Hematopoietic multipotent progenitor cell treated with erythropoietin and hydrocortisone succinate and interleukin-3 and kit ligand, for 8 days (in vitro differentiated cells): Measurements from ENCODE around the gene PCP2.

Source experiments
- DNase-seq: peaks from one replicate; pipeline ENCODE4 v3.0.0-alpha.2; 2015

Gene PCP2

GRCh38 chr19:7618771-7619510, 14.6 kb downstream of the PCP2 start:
- DNase-seq: peak; percentile 53

DNA sequence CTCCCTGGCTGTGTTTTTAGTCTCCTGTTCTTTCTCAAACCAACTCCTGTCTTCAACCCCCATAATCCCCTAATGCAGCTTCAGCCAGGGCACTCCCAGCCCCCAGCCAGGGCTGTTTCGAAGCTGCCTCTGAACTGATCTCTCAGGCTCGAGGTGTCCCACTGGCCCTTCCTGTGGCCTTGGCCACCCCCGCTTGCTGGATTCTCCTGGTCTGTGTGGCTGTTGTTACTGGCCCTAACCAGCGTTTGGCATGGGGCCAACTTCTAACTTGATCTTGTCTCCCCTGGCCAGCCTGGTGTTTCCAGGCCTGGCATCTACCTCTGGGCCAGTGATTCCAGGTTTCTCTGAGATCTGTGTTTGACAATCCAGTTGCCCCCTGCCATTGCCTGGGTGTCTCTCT, 15.2 kb downstream of the PCP2 start:
- peak; percentile 33 for DNase-seq

DNA sequence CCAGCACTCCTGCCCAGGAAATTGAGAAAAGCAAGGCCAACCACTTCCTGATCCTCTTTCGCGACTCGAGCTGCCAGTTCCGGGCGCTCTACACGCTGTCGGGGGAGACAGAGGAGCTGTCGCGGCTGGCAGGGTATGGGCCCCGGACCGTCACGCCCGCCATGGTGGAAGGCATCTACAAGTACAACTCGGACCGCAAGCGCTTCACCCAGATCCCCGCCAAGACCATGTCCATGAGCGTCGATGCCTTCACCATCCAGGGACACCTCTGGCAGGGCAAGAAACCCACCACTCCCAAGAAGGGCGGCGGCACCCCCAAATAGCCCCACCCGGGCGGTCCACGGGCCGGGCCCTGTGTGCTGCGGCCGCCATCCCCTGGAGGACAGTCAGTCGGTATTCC, 15.8 kb downstream of the PCP2 start:
- DNase-seq: no peak

GRCh38 chr19:7617172-7617571, 16.3 kb downstream of the PCP2 start:
- DNase-seq: no peak

DNA sequence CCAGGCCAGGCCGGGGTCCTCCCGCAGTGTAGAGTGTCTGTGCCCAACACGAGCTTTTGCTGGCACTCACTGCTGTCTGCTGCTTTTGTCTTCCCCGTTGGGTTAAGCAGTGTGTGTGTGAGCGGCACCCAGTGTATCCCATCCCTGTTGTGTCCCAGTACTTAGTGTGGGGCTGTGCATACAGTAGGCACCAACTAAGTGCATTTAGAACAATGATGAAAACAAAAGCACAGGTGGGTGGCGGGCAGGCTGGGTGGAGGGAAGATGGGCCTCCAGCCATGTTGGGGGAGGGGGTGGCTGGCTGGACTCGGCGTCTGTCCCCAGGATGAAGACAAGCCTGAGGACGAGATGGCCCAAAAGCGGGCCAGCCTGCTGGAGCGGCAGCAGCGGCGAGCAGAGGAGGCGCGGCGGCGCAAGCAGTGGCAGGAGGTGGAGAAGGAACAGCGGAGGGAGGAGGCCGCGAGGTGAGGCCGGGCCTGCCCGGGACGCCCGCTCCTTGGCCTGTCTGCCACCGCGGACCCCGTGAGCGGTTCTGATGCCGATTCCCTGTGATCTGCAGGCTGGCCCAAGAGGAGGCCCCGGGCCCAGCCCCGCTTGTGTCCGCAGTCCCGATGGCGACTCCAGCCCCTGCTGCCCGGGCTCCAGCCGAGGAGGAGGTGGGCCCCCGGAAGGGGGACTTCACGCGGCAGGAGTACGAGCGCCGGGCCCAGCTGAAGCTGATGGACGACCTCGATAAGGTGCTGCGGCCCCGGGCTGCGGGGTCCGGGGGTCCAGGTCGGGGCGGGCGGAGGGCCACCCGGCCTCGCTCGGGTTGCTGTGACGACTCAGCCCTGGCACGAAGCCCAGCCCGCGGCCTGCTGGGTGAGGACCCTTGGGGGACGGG, 18.4 kb downstream of the PCP2 start:
- no peak for DNase-seq

DNA sequence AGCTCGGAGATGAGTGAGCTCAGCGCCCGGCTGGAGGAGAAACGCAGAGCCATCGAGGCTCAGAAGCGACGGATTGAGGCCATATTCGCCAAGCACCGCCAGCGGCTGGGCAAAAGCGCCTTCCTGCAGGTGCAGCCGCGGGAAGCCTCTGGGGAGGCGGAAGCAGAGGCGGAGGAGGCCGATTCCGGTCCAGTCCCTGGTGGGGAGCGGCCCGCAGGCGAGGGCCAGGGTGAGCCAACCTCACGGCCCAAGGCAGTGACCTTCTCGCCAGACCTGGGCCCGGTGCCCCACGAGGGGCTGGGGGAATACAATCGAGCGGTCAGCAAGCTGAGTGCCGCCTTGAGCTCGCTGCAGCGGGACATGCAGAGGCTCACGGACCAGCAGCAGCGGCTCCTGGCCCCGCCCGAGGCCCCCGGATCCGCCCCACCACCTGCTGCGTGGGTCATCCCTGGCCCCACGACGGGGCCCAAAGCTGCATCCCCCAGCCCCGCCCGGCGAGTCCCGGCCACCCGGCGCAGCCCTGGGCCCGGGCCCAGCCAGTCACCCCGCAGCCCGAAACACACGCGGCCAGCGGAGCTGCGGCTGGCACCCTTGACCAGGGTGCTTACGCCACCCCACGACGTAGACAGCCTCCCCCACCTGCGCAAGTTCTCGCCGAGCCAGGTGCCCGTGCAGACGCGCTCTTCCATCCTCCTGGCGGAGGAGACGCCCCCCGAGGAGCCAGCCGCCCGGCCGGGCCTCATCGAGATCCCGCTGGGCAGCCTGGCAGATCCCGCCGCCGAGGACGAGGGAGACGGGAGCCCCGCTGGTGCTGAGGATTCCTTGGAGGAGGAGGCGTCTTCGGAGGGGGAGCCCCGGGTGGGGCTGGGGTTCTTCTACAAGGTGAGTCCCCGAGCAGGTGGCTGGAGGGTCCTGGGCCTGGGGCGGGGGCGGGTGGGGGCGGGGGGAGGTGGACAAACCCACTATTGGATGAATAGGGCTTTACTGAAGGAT, 20.9 kb downstream of the PCP2 start:
- DNase-seq: no peak

GRCh38 chr19:7611541-7612279, 21.8 kb downstream of the PCP2 start:
- no peak for DNase-seq

- no peak for DNase-seq
Measured at GRCh38 chr19:7610491-7611240, 22.9 kb downstream of the PCP2 start.

DNA sequence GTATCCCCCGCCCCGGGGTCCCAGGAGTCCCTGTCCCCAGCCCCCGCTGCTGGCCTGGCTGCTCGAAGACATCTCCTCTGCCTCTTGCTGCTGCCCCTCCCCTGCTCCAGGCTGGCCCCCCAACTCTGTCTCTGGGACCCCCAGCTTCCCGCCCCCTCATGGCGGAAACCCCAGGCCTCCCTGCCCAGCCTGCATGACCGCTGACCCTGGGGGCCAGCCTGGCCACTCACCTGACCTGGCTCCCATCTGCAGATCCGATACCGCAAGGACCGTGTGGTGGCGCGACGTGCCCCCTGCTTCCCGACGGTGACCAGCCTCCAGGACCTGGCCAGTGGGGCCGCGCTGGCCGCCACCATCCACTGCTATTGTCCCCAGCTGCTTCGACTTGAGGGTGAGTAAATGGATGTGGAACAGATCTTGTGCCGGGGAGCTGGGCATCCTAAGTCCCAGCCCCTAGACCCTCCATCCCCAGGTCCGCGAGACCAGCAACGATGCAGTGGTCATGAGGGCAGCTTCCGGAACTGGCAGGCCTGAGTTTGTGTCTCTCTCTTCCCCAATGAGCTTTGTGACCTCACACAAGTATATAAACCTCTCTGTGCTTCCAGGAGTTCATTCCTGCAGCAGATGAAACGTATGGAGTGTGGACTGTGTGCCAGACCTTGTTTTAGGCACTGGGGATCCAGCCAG, 25.5 kb downstream of the PCP2 start:
- DNase-seq: no peak

DNA sequence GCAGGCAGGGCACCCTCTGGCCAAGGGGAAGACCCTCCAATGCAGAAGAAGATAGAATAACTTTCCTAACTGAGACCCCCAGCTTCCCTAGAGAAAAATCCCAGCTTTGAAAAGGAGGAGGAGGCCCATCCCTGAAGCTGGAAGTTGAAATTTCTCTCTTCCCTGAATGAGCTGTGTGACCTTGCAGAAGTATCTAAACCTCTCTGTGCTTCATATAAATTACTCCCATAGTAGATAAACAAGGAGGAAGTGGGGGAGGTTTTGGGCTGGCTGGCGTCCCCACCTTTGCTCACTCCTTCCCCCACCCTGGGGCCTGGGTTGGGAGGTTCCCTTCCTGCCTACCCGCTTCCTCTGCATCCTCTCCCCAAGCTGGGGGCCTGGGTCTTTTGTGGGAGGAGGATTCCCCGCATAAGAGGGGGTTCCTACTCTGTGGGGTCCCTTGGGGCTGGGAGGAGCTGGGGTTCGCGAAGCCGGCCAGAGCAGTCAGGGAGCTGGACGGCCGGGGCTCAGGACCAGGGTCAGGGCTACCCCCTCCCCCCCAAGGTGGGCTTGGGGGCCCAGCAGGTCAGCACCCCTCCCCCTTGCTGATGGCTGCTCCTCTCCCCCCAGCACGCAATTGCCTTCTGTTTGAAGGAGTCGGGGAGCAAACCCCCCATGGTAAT, 26.2 kb downstream of the PCP2 start:
- no peak for DNase-seq

DNA sequence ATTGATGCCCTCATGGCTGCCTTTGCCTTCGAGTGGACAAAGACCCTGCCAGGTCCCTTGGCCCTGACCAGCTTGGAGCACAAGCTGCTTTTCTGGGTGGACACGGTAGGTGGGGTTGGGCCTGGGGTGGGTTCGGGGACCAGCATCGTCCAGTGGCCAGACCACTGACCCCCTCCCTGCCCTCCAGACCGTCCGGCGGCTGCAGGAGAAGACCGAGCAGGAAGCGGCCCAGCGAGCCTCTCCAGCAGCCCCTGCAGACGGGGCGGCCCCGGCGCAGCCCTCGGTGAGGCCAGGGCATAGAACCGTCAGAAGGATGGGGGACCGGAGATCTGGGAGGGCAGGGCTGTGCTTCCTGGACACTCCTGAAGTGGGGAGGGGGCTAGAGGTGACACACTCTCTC, 27.2 kb downstream of the PCP2 start:
- DNase-seq: no peak

DNA sequence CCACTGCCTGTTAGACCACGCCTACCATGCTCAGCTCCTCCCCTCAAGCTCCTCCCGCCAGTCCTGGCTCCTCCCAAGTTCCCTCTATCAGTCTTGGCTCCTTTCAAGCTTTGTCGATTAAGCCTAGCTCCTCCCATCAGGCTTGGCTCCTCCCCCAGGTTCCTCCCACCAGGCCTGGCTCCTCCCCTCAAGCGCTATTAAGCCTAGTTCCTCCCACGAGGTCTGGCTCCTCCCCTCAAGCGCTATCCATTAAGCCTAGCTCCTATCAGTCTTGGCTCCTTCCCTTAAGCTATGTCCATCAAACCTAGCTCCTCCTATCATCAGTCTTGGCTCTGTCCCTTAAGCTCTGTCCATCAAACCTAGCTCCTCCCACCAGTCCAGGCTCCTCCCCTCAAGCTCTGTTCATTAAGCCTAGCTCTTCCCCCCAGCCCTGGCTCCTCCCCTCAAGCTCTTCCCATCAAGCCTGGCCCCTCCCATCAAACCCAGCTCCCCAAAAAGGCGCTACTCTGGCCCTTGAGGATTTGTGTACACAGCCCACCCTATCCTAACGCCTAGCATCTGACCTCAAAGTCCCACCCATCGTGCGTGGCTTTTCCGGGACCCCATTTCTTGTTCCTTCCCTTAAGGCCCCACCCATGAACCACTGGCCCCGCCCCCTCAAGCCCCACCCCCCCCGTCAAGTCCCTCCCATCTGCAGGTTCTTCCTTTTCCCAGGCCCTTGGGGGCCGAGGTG, 27.9 kb downstream of the PCP2 start:
- DNase-seq: peak; percentile 79

DNA sequence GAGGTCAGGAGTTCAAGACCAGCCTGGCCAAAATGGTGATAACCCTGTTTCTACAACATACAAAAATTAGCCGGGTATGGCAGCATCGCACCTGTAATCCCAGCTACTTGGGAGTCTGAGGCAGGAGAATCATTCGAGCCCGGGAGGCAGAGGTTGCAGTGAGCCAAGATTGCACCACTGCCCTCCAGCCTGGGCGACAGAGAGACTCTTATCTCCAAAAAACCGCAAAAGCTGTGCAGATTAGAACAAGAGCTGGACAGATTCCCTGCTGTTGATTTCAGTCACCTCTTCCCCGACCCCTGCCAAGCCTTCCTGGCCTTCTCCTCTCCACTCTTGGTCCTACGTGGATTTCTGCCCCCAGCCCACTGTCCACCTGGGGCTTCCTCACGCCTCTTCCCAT, 29.6 kb downstream of the PCP2 start:
- DNase-seq: peak; percentile 6

- DNase-seq: no peak
Measured at GRCh38 chr19:7602935-7603497, 30.5 kb downstream of the PCP2 start.

- no peak for DNase-seq
Measured at GRCh38 chr19:7602240-7602934, 31.1 kb downstream of the PCP2 start.

- DNase-seq: no peak
Measured at GRCh38 chr19:7600721-7601120, 32.8 kb downstream of the PCP2 start.

- DNase-seq: no peak
Measured at GRCh38 chr19:7598180-7598579, 35.3 kb downstream of the PCP2 start.

GRCh38 chr19:7597689-7598088, 35.8 kb downstream of the PCP2 start:
- no peak for DNase-seq
